Neural cell (in vitro differentiated cells): ENCODE measurements around the gene RPLP1. TPM values are rescaled to one million over a fixed set of nuclear protein-coding genes. Genes with fewer than 3 reads are reported as not detected.

ENCODE experiments used
- H2AFZ ChIP-seq: fragments of 200-600, 300-800 bp; sonication (generic), shearing (Covaris generic); 2 replicates; pipeline ENCODE4 v1.6.0; 2014; ENCODE audit warnings: low read depth, mild to moderate bottlenecking, antibody characterized with exemption, low read length, moderate library complexity
- H3F3A ChIP-seq: fragments of 200-600 bp; shearing (Covaris generic); 2 replicates; pipeline ENCODE4 v1.6.1; 2016; ENCODE audit warnings: mild to moderate bottlenecking, moderate library complexity, mixed read lengths, antibody characterized with exemption, low read length; ENCODE audit not compliant: insufficient read depth, poor library complexity, severe bottlenecking
- H3K27ac ChIP-seq: fragments of 200-600, 300-800 bp; sonication (generic), shearing (Covaris generic); 2 replicates; pipeline ENCODE4 v1.5.1; 2014; ENCODE audit warnings: mild to moderate bottlenecking, low read length, moderate library complexity
- H3K27me3 ChIP-seq: fragments of 300-800, 200-600 bp; sonication (generic), shearing (Covaris generic); 2 replicates; pipeline ENCODE4 v1.6.0; 2014; ENCODE audit warnings: mild to moderate bottlenecking, low read depth, low read length, moderate library complexity; ENCODE audit not compliant: insufficient read depth
- H3K36me3 ChIP-seq: fragments of 300-800, 200-600 bp; sonication (generic), shearing (Covaris generic); 2 replicates; pipeline ENCODE4 v1.5.1; 2014; ENCODE audit warnings: mild to moderate bottlenecking, antibody characterized with exemption, low read length, moderate library complexity; ENCODE audit not compliant: insufficient read depth
- H3K4me2 ChIP-seq: fragments of 300-800, 200-600 bp; sonication (generic), shearing (Covaris generic); 2 replicates; pipeline ENCODE4 v1.6.0; 2014; ENCODE audit warnings: mild to moderate bottlenecking, low read length
- H3K4me3 ChIP-seq: fragments of 300-800, 200-600 bp; sonication (generic), shearing (Covaris generic); 2 replicates; pipeline ENCODE4 v1.5.1; 2014; ENCODE audit warnings: mild to moderate bottlenecking, low read length, moderate library complexity
- H3K79me2 ChIP-seq: fragments of 200-600 bp; shearing (Covaris generic); replicated peaks from 2 replicates; pipeline ENCODE4 v1.6.0; 2014; ENCODE audit warnings: mild to moderate bottlenecking, low read length, moderate library complexity; ENCODE audit not compliant: insufficient read depth
- H3K9ac ChIP-seq: fragments of 300-800, 200-600 bp; sonication (generic), shearing (Covaris generic); 2 replicates; pipeline ENCODE4 v1.6.1; 2016; ENCODE audit warnings: mild to moderate bottlenecking, low read length, mixed read lengths
- H3K9me2 ChIP-seq: fragments of 200-600 bp; shearing (Covaris generic); 2 replicates; pipeline ENCODE4 v1.6.1; 2016; ENCODE audit warnings: mild to moderate bottlenecking, low read length, mixed read lengths; ENCODE audit not compliant: insufficient read depth
- H3K9me3 ChIP-seq: fragments of 200-600, 300-800 bp; sonication (generic), shearing (Covaris generic); 2 replicates; pipeline ENCODE4 v1.6.1; 2016; ENCODE audit warnings: mild to moderate bottlenecking, mixed run types, low read length, moderate library complexity, mixed read lengths
- H4K20me1 ChIP-seq: fragments of 200-600 bp; shearing (Covaris generic); 2 replicates; pipeline ENCODE4 v1.6.1; 2016; ENCODE audit warnings: mild to moderate bottlenecking, mixed run types; ENCODE audit not compliant: insufficient read depth
- CTCF ChIP-seq: fragments of 450-650 bp; IDR thresholded peaks from 2 replicates; pipeline ENCODE4 v1.5.1; 2014; ENCODE audit warnings: antibody characterized with exemption, mild to moderate bottlenecking, moderate library complexity; ENCODE audit not compliant: poor library complexity, severe bottlenecking
- EP300 ChIP-seq: fragments of 450-650 bp; conservative IDR thresholded peaks from 2 replicates; pipeline ENCODE4 v1.6.1; 2014; ENCODE audit warnings: antibody characterized with exemption, mild to moderate bottlenecking, moderate library complexity; ENCODE audit not compliant: poor library complexity, severe bottlenecking
- EZH2 ChIP-seq: fragments of 200-600, 300-800 bp; shearing (Covaris generic), sonication (generic); IDR thresholded peaks from 2 replicates; pipeline ENCODE4 v1.6.1; 2014; ENCODE audit warnings: antibody characterized with exemption, low read length, borderline replicate concordance, mild to moderate bottlenecking; ENCODE audit not compliant: insufficient read depth, poor library complexity, severe bottlenecking
- MXI1 ChIP-seq: fragments of 450-650 bp; conservative IDR thresholded peaks from 2 replicates; pipeline ENCODE4 v1.6.1; 2014; ENCODE audit warnings: antibody characterized with exemption, mild to moderate bottlenecking; ENCODE audit not compliant: poor library complexity, severe bottlenecking
- POLR2AphosphoS5 ChIP-seq: IDR thresholded peaks from 2 replicates; pipeline ENCODE4 v1.6.1; 2012
- RAD21 ChIP-seq: fragments of 450-650 bp; conservative IDR thresholded peaks from 2 replicates; pipeline ENCODE4 v1.6.1; 2014; ENCODE audit warnings: antibody characterized with exemption, mild to moderate bottlenecking, moderate library complexity
- REST ChIP-seq: IDR thresholded peaks from 2 replicates; pipeline ENCODE4 v1.6.1; 2012; ENCODE audit warnings: borderline replicate concordance
- SMC3 ChIP-seq: fragments of 450-650 bp; conservative IDR thresholded peaks from 2 replicates; pipeline ENCODE4 v1.6.1; 2014; ENCODE audit warnings: antibody characterized with exemption, mild to moderate bottlenecking, moderate library complexity; ENCODE audit not compliant: poor library complexity
- TAF1 ChIP-seq: IDR thresholded peaks from 2 replicates; pipeline ENCODE4 v1.6.1; 2012; ENCODE audit warnings: low read depth
- polyA plus RNA-seq: library from polyadenylated mRNA; depleted of rRNA; stranded (reverse); fragments of >200 nt; gene quantifications from 2 replicates; pipeline ENCODE4 v1.2.3, GENCODE V29; 2014

Gene RPLP1
- polyA plus RNA-seq, 1 donor from 2014 or later, result 37.5 TPM

- Histone ChIP-seq H3K36me3 (no peaks in the 10 kb centered on the region), H3K27me3 (no peaks in the 10 kb centered on the region), H4K20me1 (no peaks in the 10 kb centered on the region), H3K79me2 (peaks cover 20% of the 10 kb centered on the region), H3K4me2 (no peak overlapping the region), H2AFZ (no peak overlapping the region), H3K9me2 (no peaks in the 10 kb centered on the region), H3K4me3 (peak overlapping the region; percentile 70), H3K27ac (no peak overlapping the region), H3K9ac (no peak overlapping the region), H3F3A (no peaks in the 10 kb centered on the region), H3K9me3 (no peaks in the 10 kb centered on the region)
- TF ChIP-seq CTCF, result no peak
- no peak for TF ChIP-seq TAF1
- TF ChIP-seq POLR2AphosphoS5, result no peak
- no peak for TF ChIP-seq EP300
- no peak for TF ChIP-seq EZH2
- no peak for TF ChIP-seq MXI1
- TF ChIP-seq SMC3, result no peak
These were observed 37.2 kb upstream of the RPLP1 start for GRCh38 chr15:69415381-69415780.

GRCh38 chr15:69417581-69417980 lies 35.0 kb upstream of the RPLP1 start:
- Histone ChIP-seq H3F3A (no peaks in the 10 kb centered on the region), H3K4me3 (no peak overlapping the region), H3K36me3 (no peaks in the 10 kb centered on the region), H3K79me2 (peaks cover 20% of the 10 kb centered on the region), H3K9me2 (no peaks in the 10 kb centered on the region), H3K4me2 (no peak overlapping the region), H3K9me3 (no peaks in the 10 kb centered on the region), H4K20me1 (no peaks in the 10 kb centered on the region), H2AFZ (no peak overlapping the region), H3K9ac (no peak overlapping the region), H3K27ac (no peak overlapping the region), H3K27me3 (no peaks in the 10 kb centered on the region)
- TF ChIP-seq SMC3 (no peak), RAD21 (no peak), EZH2 (no peak), TAF1 (no peak), CTCF (no peak), EP300 (no peak), REST (no peak), POLR2AphosphoS5 (no peak)
